NCI-H345 treated with DMSO at 0.1 percent for 48 hours (cell line): Measurements from ENCODE around the gene NTSR2.

Experiments
- DNase-seq: peaks from one replicate; lab custom pipeline; 2025; ENCODE audit not compliant: unreplicated experiment; lab: John Stamatoyannopoulos, UW

NTSR2 gene

DNA sequence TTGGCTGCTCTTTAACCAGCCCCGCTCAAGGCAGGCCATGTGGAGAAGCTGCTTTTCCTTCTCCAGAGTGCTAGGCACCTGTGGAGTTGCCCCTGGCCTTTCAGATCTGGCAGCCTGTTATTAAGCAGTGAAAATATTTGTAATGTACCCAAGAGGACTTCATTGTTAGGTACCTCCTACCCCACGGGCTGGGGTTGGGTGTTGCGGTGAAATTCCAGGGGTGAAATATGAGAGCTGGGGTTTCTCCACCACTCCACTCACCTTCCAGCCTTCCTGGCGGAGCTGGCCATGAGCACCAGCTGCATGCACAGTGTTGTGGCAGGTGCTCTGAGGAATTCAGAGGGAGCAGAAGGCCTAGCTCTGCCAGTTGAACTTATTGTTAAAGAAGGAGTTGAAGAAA lies 39.1 kb downstream of the NTSR2 start:
- no peak for DNase-seq

DNA sequence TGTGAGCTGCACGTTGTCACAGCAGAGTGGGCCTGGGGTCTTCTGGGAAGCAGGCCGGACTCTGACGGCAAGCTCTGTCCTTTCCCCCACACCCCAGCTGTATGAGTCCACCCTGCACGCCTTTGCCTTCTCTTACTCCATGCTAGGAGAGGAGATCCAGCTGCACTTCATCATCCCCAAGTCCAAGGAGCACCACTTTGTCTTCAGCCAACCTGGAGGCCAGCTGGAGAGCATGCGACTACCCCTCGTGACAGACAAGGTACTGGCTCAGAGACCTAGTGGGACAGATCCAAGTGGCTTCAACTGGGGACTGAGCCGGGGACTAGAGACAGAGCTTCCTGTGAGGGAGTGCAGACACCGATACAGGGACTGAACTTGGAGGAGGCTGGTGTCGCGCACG lies 40.1 kb downstream of the NTSR2 start:
- no peak for DNase-seq

DNA sequence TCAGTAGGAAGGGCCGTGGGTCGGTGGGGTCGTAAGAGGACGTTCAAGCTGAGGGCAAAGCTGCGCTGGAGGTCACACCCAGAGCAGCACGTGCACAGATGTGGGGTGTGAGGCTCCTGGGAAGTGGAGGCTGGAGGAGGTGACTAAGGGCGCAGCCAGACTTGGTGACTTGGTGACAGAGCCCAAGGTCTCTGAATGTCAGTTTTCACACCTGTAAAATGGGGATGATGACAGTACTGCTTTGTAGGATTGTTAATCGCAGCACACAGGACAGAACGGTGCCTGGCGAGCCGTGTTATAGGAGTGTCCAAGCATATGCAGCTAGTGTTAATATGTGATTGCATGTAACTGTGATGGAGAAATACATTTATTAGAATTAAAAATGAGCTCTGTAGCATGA lies 40.8 kb downstream of the NTSR2 start:
- DNase-seq, result no peak

DNA sequence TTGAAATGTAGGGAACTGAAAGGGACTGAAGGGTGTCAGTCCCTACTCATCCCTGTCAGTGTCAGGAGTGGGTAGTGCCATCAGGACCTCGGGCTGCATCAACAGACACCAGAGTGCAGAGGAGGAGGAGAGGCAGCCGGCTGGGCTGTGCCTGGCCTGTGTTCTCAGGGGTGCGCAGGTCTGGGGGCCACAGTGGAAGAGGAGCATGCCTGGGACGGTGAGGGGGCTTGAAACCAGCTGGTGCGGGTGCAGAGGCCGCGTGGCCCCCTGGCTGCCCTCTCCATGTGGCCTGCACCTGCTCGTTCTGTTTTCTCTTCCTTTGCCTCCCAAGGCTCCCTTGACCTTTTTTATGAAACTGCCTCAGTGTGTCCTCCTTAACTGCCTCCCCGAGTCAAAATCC lies 41.3 kb downstream of the NTSR2 start:
- no peak for DNase-seq

DNA sequence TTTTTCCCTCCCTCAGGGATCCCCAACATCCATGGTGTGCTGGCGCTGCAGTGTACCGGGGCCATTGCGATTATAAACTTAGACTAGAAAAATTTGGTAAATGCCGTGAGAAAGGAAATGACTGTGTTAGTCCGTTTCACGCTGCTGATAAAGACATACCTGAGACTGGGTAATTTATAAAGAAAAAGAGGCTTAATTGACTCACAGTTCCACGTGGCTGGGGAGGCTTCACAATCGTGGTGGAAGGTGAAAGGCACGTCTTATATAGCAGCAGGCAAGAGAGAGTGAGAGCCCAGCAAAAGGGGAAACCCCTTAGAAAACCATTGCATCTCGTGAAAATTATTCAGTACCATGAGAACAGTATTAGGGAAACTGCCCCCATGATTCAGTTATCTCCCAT lies 44.3 kb downstream of the NTSR2 start:
- DNase-seq, result no peak

DNA sequence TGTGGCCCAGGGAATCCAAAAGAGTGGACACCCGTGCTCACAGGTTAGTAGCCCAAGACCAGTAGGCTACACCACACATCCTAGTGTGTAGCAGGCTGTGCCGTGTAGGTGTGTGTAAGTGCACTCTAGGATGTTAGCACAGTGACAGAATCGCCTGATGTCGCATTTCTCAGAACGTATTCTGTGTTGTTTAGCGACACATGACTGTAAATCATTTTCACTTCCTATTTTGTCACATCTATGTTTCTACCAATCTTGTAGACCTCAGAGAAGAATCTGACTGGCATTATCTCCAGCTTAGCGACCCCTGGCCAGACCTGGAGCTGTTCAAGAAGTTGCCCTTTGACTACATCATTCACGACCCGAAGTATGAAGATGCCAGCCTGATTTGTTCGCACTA lies 45.1 kb downstream of the NTSR2 start:
- DNase-seq, result no peak

DNA sequence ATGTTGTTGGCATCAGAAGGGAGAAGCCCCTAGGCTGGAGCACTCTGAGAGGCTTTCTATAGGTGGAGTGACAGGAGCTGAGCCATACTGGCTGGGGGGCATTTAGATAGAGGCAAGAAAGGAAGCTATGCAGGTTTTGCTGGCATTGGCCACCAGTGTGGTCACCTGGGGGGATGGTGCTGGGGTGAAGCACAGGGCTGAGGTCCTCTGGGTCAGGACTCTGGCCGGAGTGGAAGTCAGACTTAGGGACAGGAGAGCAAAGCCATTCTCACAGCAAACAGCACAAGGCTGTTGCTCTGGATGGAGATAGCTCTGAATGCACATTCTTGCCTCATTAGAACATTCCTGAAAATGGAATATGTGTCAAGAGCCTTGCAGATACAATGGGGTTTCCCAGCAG lies 47.4 kb downstream of the NTSR2 start:
- DNase-seq, result no peak

DNA sequence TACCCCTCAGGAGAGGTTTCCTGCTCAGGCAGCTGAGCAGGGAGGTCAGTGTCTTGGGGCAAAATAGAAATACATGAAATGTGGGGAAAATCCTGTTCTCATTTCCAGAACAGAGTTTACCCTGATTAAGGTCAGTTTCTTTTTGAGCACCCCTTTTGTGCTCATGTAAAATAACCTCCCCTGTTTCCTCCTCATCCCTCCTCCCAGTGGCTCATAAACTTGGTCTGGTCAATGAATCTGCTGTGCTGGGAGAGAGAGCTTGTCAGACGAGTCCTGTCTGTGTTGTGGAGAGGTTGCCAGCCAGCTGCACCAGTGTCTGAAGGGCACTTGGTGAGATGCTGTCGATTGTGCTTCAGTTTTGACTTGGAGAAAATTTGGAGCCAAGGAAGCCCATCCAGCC lies 48.6 kb downstream of the NTSR2 start:
- DNase-seq, result no peak

DNA sequence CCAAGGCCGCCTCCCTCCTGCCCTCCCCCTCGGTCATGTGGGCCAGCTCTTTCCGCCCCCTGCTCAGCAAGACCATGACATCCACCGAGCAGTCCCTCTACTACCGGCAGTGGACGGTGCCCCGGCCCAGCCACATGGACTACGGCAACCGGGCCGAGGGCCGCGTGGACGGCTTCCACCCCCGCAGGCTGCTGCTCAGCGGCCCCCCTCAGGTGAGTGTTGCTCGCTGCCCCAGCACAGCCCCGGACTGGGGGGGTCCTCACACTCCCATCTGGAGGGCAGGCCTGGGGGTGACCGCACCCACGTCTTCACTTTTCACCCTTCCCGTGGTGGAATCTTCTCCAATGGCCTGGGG lies 51.3 kb downstream of the NTSR2 start:
- no peak for DNase-seq

DNA sequence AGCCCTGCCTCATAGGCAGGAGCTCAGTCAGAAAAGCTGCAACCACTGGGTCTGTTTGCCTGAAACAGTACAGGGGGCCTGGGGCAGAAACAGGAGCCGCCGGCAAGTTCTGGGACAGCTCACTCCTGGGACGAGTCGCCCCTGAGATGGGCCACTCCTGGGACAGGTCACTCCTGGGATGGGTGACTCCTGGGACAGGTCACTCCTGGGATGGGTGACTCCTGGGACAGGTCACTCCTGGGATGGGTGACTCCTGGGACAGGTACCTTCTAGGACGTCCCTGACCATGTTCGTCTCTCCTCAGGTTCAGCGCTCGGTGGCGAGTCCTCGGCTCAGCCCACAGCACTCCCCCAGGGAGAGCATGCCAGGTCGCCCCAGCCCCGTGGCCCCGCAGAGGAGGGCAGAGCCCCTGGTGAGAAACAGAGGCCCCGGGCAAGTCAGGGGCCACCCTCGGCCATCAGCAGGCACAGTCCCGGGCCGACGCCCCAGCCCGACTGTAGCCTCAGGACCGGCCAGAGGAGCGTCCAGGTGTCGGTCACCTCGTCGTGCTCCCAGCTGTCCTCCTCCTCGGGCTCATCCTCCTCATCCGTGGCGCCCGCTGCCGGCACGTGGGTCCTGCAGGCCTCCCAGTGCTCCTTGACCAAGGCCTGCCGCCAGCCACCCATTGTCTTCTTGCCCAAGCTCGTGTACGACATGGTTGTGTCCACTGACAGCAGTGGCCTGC lies 51.8 kb downstream of the NTSR2 start:
- DNase-seq, result no peak

DNA sequence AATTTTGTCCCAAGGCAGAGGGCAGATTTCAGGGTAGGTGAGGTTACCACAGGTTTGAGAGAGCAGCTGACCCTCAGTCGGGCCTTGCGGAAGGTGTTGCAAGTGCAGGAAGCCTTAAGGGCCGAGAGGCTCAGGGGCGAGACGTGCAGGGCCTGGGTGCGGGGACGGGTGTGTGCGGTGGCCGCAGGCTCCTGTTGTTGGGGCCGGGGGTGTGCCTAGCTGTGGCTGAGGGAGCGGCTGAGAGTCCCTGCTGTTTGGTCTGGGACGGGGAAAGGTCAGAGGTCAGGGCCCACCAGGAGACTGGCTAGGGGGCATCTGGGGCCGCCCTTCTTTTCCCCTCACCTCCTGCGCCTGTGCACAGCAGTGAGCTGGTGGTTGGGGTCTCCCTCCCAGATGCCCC lies 52.5 kb downstream of the NTSR2 start:
- no peak for DNase-seq

DNA sequence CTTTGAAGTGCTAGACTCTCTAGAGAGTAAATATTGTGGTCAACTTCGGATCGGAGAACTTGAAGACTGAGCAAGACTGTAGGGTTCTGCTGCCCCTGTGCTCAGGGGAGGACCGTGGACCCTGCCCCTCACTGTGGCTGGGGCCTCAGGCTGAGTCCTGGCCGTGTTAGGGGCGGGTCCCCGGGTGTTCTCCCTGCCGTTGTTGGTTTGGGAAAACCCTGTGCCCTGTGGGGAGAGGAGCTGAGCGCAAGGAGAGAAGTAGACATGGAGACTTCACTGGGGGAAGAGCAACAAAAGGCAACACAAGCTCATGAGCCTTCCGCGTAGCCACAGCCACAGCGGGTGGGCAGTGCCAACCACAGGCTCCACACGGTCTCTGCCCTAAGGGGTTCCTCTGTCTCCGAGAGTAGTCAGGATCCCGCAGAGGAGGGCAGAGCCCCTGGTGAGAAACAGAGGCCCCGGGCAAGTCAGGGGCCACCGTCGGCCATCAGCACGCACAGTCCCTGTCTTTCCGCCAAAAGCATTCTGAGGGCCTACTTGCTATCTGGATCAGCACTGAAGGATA lies 53.1 kb downstream of the NTSR2 start:
- no peak for DNase-seq

DNA sequence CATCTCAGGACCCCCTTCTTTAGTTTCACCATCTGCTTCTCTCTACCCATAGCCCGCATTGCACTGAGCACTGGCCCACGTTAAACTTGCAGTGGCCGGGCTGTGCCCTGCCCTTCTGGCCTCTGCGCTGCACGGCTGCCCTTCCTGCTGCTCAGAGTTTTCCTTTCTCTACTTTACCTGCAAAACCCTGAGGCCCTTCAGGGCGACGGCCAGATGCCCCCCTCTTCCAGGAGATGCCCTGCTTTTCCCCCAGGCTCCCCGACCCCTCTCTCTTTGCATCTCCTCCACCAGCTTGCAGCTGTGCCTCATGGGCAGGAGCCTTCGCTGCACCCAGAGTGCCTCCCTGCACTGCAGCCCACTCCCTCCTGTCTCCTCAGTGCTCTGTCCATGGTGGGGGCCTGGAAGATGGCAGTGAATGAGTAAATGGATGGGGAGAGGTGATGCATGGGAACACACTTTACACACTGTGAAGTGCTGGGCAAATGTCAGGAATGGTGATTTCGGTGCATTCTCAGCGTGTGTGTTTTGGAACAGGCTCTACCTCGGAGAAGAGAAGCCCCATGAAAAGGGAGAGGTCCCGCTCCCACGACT lies 53.8 kb downstream of the NTSR2 start:
- DNase-seq, result no peak

DNA sequence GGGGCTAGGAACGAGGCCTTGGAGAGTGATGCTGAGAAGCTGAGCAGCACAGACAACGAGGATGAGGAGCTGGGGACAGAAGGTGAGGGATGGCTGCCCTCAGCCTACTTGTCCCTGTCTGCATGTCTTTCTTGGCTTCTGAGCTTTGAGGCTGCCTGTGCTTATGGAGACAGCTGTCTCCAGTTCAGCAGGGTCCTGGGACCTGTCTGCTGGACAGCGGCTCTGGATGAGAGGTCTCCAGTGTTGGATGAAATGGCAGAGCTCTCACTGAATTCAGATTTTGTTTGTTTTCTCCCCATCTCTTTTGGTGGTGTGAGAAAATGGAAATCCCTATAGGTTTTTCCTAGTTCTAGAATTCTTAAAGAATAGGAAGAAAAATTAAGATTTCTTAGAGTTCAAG lies 54.8 kb downstream of the NTSR2 start:
- DNase-seq, result no peak

DNA sequence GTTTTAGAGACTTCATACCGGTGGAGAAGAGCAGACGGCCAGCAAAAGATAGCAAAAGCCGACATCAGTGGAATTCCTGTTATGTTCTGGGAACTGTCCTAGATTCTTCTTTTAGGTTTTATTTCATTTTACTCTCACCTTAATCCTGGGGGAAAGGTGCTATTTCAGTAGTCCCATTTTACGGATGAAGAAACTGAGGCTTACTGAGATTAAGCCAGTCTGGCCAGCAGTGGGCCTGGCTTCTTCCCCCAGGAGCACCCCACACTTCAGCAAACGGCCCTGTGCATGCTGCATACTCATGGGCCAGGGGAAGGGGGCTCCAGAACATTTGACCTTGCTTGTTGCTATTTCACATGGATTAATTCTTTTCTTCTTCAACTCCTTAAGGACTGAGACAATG lies 56.7 kb downstream of the NTSR2 start:
- DNase-seq, result no peak

DNA sequence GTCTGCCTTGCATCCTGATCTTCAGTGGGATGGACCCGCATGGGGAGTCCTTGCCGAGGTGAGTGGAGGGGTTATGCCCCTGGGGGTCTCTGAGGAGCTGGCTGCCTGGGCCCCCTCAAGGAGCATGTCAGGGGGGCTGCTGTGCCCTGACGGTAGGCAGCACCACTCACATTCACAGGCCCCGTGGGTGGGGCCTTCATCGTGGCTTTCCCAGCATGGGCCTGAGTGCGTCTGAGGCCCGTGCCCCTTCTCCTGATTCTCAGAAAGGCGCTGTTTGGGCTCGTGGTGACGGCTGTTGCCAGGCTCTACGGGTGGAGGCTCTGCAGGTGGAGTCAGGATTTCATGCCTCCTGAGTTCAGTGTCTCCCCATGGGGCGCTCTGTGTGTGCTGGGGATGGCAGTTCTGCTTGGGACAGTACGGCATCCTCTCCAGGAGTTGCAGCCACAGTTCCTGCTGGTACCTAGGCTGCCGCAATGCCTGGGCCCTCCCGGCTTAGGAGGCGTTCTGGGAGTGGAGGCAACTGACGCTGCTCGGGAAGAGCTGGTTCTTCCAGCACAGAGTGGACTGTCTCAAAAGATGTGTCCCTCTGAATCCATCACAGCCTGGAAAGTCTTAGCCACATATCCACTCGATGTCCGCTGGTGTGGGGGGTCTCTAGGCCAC lies 57.3 kb downstream of the NTSR2 start:
- DNase-seq, result no peak

DNA sequence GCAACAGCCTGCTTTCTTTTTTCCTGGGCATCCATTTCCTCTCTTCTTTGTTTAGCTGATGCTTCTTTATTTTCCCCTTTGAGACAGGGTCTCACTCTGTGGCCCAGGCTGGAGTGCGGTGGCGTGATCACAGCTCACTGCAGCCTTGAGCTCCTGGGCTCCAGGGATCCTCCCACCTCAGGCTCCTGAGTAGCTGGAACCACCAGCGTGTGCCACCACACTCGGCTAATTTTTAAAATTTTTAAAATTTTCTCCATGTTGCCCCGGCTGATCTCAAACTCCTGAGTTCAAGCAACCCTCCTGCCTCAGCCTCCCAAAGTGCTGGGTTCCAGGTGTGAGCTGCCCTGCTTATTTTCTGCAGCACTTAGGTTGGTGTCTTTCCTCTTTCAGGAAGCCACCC lies 58.7 kb downstream of the NTSR2 start:
- no peak for DNase-seq

DNA sequence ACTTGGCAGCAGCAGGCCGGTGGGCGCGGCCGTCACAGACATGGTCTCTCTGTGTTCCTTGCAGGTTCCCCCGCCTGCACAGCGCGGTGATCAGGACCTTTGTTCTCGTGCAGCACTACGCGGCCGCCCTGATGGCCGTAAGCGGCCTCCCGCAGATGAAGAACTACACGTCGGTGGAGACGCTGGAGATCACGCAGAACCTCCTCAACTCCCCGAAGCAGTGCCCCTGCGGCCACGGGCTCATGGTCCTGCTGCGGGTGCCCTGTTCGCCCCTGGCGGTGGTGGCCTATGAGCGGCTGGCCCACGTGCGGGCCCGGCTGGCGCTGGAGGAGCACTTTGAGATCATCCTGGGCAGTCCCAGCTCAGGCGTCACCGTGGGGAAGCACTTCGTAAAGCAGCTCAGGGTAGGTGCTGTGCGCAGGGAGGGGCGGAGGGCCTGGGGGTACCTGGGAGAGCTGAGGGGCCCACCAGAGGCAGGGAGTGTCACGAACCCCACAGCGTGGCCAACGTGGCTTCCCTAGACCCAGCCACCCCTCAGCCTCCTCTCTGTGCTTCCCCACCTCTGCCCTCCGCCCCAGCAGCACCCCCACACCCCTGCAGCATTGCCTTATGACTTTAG lies 59.3 kb downstream of the NTSR2 start:
- no peak for DNase-seq
